D721Med (cell line): ENCODE data around the gene CSRP1.
"Not testable (repeated sequence)": the region's sequence is repeated elsewhere in the genome, so short reads cannot be mapped to it uniquely, and the experiment has no call there.

Source experiments
- DNase-seq: peaks from one replicate; pipeline ENCODE4 v3.0.0; 2011; ENCODE audit warnings: low spot score; ENCODE audit not compliant: insufficient read length
- FAIRE-seq: peaks from 2 replicates; lab custom pipeline; 2011; peaks lifted over from hg19 to GRCh38; lab: Jason Lieb, UNC
- CTCF ChIP-seq: IDR thresholded peaks from 2 replicates; pipeline ENCODE4 v1.5.1; 2012; ENCODE audit warnings: mild to moderate bottlenecking, control low read depth; ENCODE audit not compliant: insufficient read depth; ENCODE audit errors: missing control alignments

The CSRP1 gene

DNA sequence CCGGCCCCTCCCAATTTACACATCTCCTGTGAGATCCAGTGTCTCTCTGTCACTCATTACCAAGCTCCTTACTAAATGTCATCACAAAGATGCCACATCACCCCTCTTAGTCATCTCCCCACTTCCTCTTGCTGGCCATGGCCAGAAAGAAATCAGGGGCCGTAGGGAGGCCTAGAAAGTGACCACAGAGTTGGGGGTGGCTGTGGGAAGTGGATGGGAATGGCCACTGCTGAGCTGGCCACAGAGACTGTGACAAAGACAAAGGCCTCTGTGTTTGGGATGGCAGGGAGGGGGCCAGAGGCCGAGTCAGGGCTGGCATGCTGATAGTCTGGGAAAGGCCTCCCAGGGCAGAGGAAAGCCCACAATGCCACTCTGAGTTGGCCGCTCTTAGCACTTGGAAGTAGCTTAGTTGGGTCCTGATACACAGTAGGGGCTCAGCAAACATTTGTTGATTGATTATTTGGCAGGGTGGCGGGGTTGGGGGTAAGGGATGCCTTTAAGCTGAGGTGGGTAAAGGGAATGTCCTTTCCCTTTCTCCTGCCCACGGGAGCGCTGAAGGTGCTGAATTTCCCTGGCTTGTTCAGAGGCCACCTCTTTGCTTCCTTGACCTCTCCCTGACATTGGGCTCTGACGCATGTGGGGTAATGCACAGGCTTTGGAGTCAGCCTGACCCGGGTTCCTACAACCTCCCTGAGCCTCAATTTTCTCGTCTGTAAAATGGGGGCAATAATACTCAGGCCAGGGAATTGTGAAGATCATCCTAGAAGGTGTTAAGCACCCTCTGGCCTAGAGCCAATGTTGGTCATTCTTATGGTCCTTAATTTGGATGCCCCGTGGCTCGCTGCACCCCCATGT is 45.2 kb upstream of the CSRP1 start:
- DNase-seq (no peak), FAIRE-seq (no peak)
- TF ChIP-seq CTCF = no peak

DNA sequence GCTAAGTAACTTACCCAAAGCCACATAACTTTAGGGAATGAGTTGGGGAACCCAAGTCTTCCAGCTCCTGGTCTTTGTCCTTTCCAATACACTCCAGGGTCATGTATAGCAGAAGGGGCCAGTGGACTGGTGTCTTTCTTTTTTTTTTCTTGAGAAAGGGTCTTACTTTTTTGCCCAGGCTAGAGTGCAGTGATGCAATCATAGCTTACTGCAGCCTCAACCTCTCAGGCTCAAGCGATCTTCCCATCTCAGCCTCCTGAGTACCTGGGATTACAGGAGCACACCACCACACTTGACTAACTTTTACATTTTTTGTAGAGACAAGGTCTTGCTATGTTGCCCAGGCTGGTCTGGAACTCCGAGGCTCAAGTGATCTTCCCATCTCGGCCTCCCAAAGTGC is 44.2 kb upstream of the CSRP1 start:
- DNase-seq = no peak
- TF ChIP-seq CTCF = no peak
- FAIRE-seq = no peak

GRCh38 chr1:201549522-201549921 is 42.6 kb upstream of the CSRP1 start:
- FAIRE-seq, DNase-seq: not testable (repeated sequence)

DNA sequence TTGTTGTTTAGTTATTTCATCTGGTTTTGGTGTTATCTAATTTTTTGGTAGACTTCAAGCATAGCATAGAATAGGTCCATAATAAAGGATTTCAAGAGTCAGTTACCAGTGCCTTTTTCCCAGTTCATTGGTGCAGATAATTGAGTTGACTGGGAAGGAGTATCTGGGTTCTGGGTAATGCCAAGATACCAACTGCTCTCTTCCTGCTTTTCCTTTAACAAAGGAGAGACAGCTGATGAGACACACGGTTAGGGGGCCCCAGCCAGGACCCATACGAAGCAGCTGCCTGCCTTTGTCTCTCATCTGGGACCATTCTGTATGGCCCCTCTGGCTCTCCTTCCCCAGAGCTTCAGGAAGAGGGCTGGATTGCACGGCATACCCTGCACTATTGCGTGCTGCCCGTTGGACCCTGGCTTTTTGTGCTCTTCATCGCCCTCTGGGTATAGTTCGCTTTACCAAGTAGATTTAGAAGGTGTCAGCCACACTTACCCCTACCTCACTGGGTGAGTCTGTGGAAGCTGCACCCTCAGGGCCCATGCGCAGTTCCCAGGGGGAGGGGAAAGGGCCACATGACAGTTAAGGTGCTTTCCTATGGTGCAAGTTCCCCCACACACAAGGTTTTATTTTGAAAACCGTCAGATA is 39.0 kb upstream of the CSRP1 start:
- TF ChIP-seq CTCF = peak; percentile 31
- no peak for FAIRE-seq
- DNase-seq = no peak

GRCh38 chr1:201544710-201545109 is 37.8 kb upstream of the CSRP1 start:
- DNase-seq (no peak), FAIRE-seq (no peak)
- TF ChIP-seq CTCF = no peak

GRCh38 chr1:201543871-201544642 is 37.1 kb upstream of the CSRP1 start:
- FAIRE-seq = no peak
- no peak for DNase-seq

More at GRCh38 chr1:201543871-201544642, 37.1 kb upstream of the CSRP1 start:
- TF ChIP-seq CTCF = no peak
